GM19240 (cell line): Measurements from ENCODE around the gene ZNF853.
"Not testable (repeated sequence)": the region's sequence is repeated elsewhere in the genome, so short reads cannot be mapped to it uniquely, and the experiment has no call there.

Experiments
- DNase-seq: peaks from one replicate; pipeline ENCODE4 v3.0.0; 2011; ENCODE audit warnings: low spot score; ENCODE audit not compliant: insufficient read length

ZNF853 gene

DNA sequence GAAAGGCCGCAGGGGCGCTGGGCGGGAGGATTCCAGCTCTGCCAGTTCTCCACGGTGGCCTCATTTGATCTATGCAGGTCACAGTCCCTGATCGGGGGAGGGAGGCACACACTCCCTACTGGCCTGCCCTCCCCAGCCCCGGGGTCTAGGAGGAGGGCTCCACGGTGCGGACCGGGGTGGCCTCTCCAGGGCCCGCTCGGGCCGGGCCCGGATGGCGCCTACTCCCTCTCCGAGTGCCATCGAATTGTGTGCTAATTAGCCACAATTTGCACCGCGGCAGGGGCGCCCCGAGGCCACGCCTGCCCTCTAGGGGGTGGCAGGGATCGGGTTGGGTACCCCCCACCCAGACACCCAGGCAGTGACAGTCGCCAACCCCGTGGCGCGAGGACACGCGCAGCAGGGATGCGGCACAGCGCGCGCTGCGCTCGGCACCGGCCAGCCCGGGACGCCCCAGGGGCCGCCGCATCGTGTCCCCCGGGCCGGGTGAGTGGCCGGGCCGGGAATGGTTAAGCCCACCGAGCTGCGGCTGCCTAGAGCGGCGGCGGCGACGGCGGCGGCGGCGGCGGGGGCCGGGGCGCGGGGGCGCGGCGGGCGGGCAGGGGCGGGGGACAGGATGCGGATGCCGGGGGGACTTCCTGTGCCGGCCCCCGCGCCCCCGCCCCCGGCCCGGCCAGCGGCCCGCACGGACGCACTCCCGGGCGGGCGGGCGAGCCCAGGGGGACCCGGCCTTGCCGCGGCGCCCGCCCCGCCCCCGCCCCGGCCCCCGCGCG, at the start of gene ZNF853:
ZNF853 (plus strand) TSS at position 658 of the 770 bp plus-strand sequence. CDS start 565 bp downstream, outside the sequence.
- DNase-seq: no peak

DNA sequence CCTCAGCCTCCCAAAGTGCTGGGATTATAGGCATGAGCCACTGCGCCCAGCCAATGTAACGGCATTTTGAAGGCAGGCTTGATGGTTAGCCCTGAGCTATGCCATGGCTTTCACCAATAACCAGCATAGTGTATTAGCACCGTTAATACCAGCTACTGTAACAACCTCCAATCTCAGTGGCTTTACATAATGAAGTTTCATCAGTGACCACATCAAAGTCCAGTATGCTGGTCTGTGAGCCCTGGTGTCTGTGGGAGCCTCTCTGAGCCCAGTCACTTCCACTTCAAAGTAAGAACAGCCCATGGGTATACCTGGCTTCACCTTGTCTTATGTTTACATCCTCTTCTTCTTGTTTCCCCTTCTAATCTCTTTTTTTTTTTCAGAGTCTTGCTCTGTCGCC, 49.8 kb upstream of the ZNF853 start:
- no peak for DNase-seq

DNA sequence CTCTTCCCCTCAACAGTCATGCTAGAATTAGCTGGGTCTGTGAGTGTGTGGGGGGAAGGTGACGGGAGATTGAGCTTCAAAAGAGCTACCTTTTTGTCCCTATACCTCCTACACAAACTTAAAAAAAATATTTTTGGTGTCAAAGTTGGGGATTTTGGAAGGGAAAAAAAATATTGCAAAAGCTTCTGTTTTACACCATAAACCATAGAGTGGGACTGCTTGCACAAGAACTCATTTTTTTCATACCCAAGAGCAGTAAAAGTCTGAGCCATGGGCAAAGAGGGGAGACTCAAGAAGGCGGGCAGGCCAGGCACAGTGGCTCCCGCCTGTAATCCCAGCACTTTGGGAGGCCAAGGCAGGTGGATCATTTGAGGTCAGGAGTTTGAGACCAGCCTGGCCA, 47.5 kb upstream of the ZNF853 start:
- DNase-seq: no peak

DNA sequence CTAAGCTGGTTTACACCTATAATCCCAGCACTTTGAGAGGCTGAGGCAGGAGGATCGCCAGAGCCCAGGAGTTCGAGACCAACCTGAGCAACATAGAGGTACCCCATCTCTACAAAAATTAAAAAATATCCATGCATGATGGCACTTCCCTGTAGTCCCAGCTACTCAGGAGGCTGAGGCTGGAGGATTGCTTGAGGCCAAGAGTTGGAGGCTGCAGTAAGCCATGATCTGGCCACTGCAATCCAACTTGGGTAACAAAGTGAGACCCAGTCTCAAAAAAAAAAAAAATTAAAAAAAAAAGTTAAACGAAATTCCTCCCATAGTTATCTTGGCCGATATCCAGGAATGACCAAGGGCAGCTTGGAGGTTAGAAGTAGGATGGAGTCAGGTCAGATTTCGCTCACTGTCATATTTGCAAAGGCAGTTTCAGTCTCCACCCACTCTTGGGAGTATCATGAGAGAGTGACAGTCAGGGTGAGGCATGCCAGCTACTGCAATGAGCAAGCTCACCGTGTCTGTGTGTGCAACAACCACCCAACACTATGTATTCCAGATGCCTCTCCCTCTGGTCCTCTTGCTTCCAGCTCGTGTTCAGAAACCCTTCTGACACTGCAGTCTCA, 44.1 kb upstream of the ZNF853 start:
- DNase-seq: no peak

DNA sequence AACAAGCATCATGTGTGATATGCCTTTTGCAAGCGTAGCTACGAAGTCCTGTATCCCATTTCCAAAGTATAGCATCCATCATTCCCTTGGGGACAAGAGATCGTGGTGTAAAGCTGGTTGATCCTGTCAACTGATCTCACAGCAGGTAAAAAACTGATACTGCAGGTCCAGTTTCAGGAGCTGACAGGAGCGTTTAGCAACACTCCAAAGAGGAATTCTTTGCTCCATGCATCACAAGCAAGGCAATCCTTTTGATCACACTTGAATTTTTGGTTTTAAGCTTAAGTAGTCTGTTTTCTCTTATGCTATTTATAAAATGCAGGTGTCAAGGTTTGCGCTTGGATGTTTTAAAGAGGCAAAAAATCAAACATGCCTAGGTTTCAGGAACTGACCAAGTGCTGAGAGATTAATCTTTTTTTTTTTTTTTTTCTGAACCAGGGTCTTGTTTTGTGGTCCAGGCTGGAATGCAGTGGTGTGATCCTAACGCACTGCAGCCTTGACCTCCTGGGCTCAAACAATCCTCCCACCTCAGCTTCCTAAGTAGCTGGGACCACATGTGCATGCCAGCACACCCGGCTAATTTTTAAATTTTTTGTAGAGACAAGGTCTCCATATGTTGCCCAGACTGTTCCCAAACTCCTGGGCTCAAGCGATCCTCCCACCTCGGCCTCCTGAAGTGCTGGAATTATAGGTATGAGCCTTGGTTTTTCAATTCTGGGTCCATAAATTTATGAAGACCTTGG, 40.0 kb upstream of the ZNF853 start:
- DNase-seq: no peak

DNA sequence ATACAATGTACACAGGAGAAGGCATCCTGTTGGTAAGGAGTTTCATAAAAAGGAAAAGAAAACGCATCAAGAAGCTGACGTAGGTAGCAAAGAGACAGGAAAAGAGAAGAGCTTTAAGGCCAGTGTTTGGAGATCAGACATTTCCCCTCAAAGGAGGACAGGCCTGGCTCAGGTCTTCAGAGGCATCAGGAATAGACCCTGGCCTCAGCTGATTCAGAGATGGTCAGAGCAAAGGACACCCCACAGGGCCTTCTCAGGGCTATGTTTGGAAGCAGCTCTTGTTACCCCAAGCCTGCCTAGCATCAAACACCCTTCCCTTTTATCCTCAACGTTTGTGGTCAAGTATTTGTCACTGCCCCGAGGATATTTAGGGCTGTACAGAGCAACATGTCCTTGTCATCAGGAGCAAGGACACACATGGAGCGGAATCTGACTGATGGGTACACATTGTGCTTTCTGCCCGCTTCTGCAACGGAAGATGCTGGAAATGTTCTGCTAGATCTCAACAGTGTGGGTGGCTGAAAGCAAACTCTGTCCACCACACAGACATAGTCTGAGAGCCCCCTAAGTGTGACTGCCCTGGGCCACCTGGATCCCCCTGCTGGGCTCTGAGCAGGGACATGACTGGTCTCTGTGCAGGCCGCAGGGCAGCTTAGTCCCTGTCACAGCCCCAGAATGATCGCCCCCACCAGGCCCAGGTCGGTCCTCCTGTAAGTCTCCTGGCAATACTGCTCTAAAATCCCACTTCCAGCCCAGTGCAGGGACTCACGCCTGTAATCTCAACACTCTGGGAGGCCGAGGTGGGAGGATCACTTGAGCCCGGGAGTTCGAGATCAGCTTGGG, 39.2 kb upstream of the ZNF853 start:
- no peak for DNase-seq

DNA sequence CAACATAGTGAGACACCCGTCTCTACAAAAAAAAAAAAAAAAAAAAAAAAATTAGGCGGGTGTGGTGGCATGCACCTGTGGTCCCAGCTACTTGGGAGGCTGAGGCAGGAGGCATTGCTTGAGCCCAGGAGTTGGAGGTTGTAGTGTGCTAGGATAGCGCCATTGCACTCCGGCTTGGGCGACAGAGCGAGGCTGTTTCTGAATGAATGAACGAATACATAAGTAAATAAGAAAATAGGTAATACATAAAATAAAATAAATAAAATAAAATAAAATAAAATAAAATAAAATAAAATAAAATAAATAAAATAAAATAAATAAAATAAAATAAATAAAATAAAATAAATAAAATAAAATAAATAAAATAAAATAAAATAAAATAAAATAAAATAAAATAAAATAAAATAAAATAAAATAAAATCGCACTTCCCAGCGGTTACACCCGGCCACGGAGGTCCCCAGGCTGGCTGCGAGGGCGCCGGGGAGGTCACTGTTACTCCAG, 38.5 kb upstream of the ZNF853 start:
- not testable (repeated sequence) for DNase-seq

DNA sequence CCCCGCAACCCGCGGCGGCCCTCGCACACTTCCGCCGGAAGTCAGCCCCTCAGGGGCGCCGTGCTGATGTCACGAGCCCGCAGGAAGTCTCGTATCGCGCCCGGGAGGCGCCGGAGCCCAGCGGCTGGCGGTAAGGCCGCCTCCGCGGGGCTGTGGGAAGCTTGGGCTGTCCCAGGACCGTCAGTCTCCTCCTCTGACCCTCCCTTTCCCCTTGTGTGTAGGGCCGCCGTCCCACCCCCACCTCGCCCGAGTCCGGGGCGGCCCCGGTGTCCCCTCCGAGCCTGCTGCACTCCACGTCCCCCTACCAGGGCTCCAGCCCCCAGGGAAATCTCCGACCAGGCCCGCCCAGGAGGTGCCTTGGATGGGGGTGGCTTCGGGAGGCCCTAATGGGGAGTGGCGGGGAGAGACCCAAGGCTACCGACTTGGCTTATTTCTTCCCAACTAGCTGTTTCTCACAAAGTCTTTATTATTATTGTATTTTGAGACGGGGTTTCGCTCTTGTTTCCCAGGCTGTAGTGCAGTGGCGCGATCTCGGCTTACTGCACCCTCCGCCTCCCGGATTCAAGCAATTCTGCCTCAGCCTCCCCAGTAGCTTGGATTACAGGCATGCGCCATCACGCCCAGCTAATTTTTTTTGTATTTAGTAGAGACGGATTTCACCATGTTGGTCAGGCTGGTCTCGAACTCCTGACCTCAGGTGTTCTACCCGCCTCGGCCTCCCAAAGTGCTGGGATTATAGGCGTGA, 37.9 kb upstream of the ZNF853 start, which contains the start of gene ZDHHC4:
ZDHHC4 (plus strand) TSS at position 86 of the 745 bp plus-strand sequence. CDS start 3,108 bp downstream, outside the sequence.
- DNase-seq: peak; percentile 99

DNA sequence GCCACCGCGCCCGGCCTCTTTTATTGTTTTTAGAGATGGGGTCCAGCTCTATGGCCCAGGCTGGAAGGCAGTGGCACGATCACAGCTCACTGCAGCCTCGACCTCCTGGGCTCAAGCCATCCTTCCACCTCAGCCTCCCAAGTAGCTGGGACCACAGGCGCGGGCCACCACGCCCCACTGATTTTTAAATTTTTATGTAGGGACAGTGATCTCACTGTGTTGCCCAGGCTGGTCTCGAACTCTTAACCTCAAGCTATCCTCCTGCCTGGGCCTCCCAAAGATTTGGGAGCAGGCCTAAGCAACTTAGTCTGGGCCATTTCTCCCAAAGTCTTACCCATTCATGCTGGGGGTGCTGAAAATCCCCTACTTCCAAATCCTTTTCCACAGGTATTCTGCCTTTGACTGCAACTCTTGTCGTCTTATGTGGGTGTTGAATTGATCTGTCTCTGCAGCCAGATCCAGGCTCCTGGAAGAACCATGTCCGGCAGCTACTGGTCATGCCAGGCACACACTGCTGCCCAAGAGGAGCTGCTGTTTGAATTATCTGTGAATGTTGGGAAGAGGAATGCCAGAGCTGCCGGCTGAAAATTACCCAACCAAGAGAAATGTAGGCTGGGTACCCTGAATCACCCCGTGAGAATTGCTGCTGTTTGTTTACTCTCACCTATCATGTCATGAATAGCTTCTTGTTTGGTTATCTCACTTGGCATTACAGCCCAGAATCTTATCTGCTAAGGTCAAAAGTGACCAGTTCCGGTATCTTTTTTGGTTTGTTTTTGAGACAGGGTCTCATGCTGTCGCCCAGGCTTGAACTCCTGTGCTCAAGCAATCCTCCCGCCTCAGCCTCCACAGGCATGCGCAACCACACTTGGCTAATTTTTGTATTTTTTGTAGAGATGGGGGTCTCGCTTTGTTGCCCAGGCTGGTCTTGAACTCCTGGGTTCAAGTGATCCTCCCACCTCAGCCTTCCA, 37.0 kb upstream of the ZNF853 start:
- no peak for DNase-seq

DNA sequence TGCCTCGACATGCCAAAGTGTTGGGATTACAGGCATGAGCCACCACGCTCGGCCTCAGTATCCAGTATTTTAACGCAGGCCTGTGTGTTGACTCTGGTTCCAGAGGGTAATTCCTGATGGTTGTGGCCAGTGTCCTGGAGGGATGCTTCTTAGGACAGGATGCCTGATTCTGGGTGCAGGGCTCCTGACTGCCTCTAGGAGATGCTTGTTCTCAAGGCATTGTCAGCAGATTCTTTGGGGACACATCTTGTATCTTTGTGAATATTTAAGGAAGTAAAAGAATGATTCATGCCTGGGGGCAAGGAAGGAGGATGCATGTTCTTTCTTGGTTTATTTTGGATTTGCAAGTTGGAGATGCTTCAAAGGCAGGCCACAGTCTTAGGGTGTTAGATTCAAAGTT, 36.0 kb upstream of the ZNF853 start:
- DNase-seq: no peak

DNA sequence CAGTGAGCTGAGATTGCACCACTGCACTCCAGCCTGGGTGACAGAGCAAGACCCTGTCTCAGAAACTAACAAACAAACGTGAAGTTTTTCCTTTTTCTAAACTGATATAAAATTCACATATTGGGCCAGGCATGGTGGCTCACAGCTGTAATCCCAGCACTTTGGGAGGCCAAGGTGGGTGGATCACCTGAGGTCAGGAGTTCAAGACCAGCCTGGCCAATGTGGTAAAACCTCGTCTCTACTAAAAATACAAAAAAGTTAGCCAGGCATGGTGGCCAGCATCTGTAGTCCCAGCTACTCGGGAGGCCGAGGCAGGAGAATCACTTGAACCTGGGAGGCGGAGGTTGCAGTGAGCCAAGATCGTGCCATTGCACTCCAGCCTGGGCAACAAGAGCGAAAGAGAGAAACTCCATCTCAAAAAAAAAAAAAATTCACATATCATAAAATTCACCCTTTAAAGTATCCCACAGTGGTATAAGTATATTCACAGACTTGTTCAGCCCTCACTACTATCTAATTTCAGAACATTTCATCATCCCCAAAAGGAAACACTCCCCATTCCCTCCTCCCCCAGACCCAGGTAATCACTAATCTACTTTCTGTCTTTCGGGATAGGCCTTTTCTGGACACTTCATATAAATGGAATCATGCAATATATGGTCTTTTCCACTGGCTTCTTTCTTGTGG, 29.5 kb upstream of the ZNF853 start:
- not testable (repeated sequence) for DNase-seq

DNA sequence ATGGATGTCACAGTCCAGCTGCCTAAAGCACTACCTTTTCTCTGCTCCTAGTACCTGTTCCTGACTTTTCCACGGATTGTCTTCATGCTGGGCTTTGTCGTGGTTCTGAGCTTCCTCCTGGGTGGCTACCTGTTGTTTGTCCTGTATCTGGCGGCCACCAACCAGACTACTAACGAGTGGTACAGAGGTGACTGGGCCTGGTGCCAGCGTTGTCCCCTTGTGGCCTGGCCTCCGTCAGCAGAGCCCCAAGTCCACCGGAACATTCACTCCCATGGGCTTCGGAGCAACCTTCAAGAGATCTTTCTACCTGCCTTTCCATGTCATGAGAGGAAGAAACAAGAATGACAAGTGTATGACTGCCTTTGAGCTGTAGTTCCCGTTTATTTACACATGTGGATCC, 26.8 kb upstream of the ZNF853 start:
- DNase-seq: no peak

DNA sequence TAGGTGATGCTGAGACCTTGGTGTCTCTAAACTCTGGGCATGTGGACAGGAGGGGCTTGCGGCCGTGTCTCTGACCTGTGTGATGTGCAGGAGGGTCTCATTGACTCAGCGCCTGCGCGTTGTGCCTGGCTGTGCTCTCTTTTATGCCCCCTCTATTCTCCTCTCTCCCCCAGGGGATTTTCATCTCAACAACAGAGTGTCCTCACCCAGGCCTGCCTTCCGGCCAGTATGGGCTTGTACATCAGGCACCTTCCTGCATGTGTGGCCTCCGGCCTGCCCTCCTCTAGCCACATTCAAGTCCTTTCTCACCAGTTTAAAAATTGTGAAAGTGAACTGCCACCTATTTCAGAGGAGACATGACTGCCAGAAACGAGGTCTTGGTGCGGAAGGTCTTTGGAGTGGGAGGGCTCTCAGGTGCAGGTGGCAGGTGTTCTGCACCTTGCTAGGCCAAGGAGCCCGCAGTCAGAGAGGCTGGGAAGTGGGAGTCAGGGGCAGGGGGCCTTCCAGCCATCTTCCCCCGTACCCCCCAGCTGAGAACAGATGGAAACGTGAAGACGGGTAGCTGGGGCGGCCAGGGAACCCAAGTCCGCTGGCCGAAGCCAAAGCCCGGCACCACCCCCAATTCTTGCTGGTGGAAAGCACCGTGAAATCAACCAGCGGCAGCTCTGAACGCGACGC, 26.1 kb upstream of the ZNF853 start:
- no peak for DNase-seq

DNA sequence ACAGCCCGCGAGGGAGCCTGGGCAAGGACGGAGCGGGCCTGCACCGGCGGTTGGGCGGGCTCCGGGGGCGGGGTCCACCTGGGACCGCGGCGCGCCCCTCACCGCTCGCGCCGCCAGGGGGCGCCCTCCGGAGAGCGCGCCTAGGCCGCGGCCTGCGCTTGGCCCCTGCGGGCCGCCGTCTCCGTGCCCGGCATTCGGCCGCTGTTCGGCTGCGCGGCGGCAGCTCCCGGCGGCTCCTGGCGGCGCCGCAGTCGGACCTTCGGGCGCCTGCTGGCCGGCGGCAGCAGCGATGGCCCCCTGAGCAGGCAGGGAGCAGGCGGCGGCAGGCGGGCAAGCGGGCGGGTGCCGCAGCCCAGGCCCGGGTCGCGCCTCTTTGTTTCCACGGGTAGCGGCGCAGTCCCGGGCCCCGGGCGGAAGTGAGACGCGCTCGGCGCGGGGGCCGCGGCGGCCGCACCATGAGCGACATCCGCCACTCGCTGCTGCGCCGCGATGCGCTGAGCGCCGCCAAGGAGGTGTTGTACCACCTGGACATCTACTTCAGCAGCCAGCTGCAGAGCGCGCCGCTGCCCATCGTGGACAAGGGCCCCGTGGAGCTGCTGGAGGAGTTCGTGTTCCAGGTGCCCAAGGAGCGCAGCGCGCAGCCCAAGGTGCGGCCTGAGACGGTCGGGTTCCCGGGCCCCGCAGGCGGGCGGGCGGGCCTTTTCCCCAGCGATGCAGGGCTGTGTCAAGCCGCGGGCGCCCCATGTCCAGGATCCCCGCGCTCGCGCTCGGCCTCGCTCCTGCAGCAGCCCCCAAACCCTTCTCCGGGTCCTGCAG, 25.4 kb upstream of the ZNF853 start, which contains the start of gene INTS15:
INTS15 (plus strand) TSS at position 193 of the 816 bp plus-strand sequence; CDS start at position 456, 263 bp downstream.
- peak; percentile 76 for DNase-seq

DNA sequence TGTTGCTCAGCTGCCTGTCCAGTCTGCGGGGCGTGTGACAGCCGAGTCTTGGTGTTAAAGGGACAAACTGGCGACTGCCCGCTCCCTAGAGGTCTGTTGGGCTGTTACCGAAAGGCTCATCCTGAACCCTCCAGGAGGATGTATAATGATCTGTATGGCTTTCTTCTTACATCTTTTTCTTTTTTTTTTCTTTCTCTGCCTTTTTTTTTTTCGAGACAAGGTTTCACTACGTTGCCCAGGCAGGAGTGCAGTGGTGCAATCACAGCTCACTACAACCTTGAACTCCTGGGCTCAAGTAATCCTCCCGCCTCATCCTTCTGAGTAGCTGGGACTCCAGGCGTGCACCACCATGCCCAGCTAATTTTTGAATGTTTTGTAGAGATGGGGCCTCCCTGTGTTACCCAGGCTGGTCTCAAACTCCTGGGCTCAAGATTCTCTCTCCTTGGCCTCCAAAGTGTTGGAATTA, 24.7 kb upstream of the ZNF853 start:
- DNase-seq: no peak

DNA sequence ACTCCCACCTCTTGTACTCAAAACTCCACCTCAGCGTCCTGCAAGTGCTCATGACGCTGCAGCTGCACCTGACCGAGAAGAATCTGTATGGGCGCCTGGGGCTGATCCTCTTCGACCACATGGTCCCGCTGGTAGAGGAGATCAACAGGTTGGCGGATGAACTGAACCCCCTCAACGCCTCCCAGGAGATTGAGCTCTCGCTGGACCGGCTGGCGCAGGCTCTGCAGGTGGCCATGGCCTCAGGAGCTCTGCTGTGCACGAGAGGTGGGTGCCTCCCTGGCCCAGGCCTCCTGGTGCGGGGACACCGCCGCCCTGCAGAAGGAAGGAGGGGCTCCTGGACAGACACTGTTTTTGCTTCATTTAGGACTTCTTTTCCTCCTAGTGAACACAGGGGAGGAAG, 15.3 kb upstream of the ZNF853 start:
- no peak for DNase-seq

DNA sequence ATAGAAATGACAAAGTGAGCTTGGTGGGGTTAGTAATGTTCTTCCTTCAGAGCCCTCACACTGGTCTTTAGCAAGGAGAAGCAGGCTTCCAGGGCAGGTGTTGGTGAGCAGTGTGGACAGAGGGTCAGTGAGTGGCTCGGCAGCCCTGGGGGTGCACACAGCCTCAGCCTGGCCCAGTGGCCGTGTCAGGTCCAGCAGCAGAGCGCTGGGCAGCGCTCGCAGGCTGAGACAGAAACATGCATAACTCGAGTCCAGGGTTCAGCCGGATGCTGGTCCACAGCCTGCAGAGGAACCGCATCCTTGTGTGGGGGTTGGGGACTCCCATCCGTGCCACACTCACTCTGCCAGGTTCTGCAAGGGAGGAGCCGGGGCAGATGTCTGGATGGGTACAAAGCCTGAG, 11.0 kb upstream of the ZNF853 start:
- DNase-seq: no peak
